Measurements from ENCODE around the gene FAM193A. TPM values are rescaled to one million over a fixed set of nuclear protein-coding genes. Genes with fewer than 3 reads are reported as not detected.

FAM193A gene
- total RNA-seq, 6 experiments from 2014 or later, result 8.5 to 12.3 (median 9.7) TPM

DNA sequence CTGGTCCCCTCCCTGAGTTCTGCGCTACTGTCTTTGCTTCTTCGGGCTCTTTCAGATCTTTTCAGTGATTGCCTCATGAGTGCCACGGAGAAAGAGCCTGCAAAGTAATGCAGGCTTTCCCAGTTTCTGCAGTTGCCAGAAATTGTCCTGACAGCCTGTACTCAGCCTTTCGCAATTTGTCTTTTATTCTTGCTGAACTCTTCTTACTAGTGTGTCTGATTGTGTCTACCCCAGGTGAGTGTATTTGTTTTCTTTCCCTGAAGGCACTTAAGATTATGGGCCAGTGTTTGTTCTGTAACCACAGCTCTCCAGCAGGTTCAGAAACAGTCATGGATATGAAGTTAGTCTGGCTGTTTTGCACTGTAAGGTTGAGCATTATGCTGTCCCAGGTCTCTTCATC, 47.1 kb downstream of the FAM193A start:
- Histone ChIP-seq H3K4me3 (no peak overlapping the region), H3K36me3 (no peaks in the 10 kb centered on the region), H3K4me1 (peaks cover 0 to 13% (median 4%) of the 10 kb centered on the region in 4 donors), H3K27me3 (no peaks in the 10 kb centered on the region), H3K9me3 (no peaks in the 10 kb centered on the region), H3K27ac (no peak overlapping the region)
- ATAC-seq, result peak; percentile 81 to 95 (median 86)
- intact Hi-C loops (cut with DNase I), result no loop called here
- TF ChIP-seq POLR2A (IDR thresholded peaks at IDR 0.05), result no peak
- TF ChIP-seq, protein P1, sequence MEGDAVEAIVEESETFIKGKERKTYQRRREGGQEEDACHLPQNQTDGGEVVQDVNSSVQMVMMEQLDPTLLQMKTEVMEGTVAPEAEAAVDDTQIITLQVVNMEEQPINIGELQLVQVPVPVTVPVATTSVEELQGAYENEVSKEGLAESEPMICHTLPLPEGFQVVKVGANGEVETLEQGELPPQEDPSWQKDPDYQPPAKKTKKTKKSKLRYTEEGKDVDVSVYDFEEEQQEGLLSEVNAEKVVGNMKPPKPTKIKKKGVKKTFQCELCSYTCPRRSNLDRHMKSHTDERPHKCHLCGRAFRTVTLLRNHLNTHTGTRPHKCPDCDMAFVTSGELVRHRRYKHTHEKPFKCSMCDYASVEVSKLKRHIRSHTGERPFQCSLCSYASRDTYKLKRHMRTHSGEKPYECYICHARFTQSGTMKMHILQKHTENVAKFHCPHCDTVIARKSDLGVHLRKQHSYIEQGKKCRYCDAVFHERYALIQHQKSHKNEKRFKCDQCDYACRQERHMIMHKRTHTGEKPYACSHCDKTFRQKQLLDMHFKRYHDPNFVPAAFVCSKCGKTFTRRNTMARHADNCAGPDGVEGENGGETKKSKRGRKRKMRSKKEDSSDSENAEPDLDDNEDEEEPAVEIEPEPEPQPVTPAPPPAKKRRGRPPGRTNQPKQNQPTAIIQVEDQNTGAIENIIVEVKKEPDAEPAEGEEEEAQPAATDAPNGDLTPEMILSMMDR (IDR thresholded peaks at IDR 0.05), result no peak
- WGBS (ENCODE audit: insufficient coverage, low coverage, low lambda C conversion rate, missing lambda C conversion rate), result 11% methylated on average over 4 of the region's 4 CpGs
- DNase-seq, result no peak

DNA sequence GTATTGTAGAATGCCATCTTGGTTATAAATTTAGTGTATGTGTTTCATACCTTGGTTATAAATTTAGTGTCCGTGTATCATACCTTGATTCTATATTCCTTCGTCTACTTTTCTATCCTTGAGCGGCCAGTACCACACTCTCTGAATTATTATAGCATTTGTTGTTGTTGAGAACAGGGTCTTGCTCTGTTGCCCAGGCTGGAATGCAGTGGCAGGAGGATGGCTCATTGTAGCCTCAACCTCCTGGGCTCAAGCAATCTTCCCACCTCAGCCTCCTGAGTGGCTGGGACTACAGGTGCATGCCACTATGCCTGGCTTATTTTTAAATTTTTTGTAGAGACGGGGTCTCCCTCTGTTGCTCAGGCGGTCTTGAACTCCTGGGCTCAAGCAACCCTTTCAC, 50.1 kb downstream of the FAM193A start:
- H3K36me3 ChIP-seq, result no peaks in the 10 kb centered on the region
- no peak for DNase-seq
- H3K27ac ChIP-seq, result no peak overlapping the region
- peaks cover 0 to 13% (median 4%) of the 10 kb centered on the region in 4 donors for H3K4me1 ChIP-seq
- intact Hi-C loops (cut with DNase I), result no loop called here
- H3K27me3 ChIP-seq, result no peaks in the 10 kb centered on the region
- no peak overlapping the region for H3K4me3 ChIP-seq
- no peaks in the 10 kb centered on the region for H3K9me3 ChIP-seq
- no peak for TF ChIP-seq POLR2A (IDR thresholded peaks at IDR 0.05)
- TF ChIP-seq, protein P1 (IDR thresholded peaks at IDR 0.05), result no peak
- ATAC-seq, result no peak
- 97% methylated on average over 5 of the region's 5 CpGs for WGBS (ENCODE audit: insufficient coverage, low coverage, low lambda C conversion rate, missing lambda C conversion rate)

DNA sequence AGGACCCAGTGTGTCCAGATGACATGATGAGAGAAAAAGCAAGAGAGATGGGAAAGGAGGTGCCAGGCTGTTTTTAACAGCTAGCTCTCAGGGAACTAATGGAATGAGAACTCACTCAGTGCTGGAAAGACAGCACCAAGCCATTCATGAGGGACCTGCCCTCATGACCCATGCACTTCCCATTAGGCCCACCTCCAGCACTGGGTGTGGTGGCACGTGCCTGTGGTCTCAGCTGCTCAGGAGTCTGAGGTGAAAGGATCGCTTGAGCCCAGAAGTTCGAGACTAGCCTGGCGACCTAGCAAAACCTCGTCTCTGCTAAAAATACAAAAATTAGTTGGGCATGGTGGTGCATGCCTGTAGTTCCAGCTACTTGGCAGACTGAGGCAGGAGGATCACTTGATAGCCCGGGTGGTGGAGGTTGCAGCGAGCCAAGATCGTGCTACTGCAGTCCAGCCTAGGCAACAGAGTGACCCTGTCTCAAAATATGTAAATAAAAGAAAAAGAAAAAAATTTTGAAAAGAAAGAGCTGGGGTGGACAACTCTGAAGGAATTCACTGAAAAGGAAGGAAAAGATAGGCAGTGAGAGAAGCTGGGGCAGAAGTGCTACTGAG, 50.9 kb downstream of the FAM193A start:
- WGBS (ENCODE audit: insufficient coverage, low coverage, low lambda C conversion rate, missing lambda C conversion rate), result 48% methylated on average over 5 of the region's 8 CpGs
- ATAC-seq (no peak), DNase-seq (no peak)
- Histone ChIP-seq H3K36me3 (no peaks in the 10 kb centered on the region), H3K4me1 (peaks cover 0 to 13% (median 4%) of the 10 kb centered on the region in 4 donors), H3K4me3 (no peak overlapping the region), H3K27ac (no peak overlapping the region), H3K27me3 (no peaks in the 10 kb centered on the region), H3K9me3 (no peaks in the 10 kb centered on the region)
- TF ChIP-seq, protein P1 (IDR thresholded peaks at IDR 0.05), result no peak
- TF ChIP-seq POLR2A (IDR thresholded peaks at IDR 0.05), result no peak
- intact Hi-C loops (cut with DNase I), result no loop called here

DNA sequence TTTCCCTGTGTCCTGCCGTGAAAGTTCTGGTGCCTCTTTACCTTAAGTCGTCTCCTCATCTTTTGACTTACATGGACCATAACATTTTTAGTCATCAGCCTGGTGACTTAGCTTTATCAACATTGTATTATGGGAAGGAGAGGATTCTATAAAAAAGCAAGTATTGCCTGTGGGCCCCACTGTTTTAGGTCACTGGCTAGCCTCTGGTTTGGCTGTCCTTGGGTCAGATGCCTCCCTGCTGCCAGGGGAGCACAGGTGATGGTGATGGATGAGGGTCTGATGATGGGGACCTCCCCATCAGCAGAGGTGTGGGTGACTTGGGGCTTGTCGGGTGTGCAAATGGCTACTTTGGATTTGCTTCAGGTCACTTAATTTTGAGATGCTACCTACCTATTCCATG, 51.8 kb downstream of the FAM193A start:
- 90% methylated on average over 2 of the region's 3 CpGs for WGBS (ENCODE audit: insufficient coverage, low coverage, low lambda C conversion rate, missing lambda C conversion rate)
- intact Hi-C loops (cut with DNase I), result no loop called here
- DNase-seq (no peak), ATAC-seq (no peak)
- TF ChIP-seq, protein P1 (IDR thresholded peaks at IDR 0.05), result no peak
- no peak for TF ChIP-seq POLR2A (IDR thresholded peaks at IDR 0.05)
- Histone ChIP-seq H3K27ac (no peak overlapping the region), H3K4me3 (no peak overlapping the region), H3K9me3 (no peaks in the 10 kb centered on the region), H3K4me1 (peaks cover 0 to 6% (median 2%) of the 10 kb centered on the region in 4 donors), H3K27me3 (no peaks in the 10 kb centered on the region), H3K36me3 (no peaks in the 10 kb centered on the region)

Data from right lobe of liver (tissue), 6 donors.